Aorta (tissue), 5 donors: Measurements from ENCODE around the gene AAR2. TPM values are rescaled to one million over a fixed set of nuclear protein-coding genes. Genes with fewer than 3 reads are reported as not detected.
A peak's percentile ranks its signal among the peaks of the same experiment; 100 is the strongest.

Experiments used
- ATAC-seq: fragments of 200-7000 bp; cut with Tn5 transposase; one replicate; pipeline ENCODE4 v1.9.1; 2022; ENCODE audit warnings: moderate library complexity; ENCODE audit not compliant: low FRiP score
- DNase-seq, 2 donors: peaks; one replicate each; pipeline ENCODE4 v3.0.0-alpha.2; 2020
- H3K27ac ChIP-seq, 2 donors: one replicate each; pipeline ENCODE4 v1.5.1; 2013; ENCODE audit warnings: low read length in 2 of 2, mild to moderate bottlenecking in 2 of 2, moderate library complexity in 2 of 2, control low read depth in 1 of 2, inconsistent platforms in 1 of 2, low read depth in 1 of 2
- H3K27me3 ChIP-seq, 2 donors: one replicate each; pipeline ENCODE4 v1.6.1; 2013; ENCODE audit warnings: control low read depth in 1 of 2, low read length in 1 of 2, mild to moderate bottlenecking in 1 of 2, moderate library complexity in 1 of 2; ENCODE audit not compliant: insufficient read depth in 2 of 2, control insufficient read depth in 1 of 2
- H3K36me3 ChIP-seq, 2 donors: one replicate each; pipeline ENCODE4 v1.6.1; 2013; ENCODE audit warnings: control low read depth in 1 of 2, low read length in 1 of 2, mild to moderate bottlenecking in 1 of 2; ENCODE audit not compliant: insufficient read depth in 2 of 2, control insufficient read depth in 1 of 2
- H3K4me1 ChIP-seq, 2 donors: one replicate each; pipeline ENCODE4 v1.6.1; 2013; ENCODE audit warnings: low read length in 2 of 2, control low read depth in 1 of 2, mild to moderate bottlenecking in 1 of 2, moderate library complexity in 1 of 2; ENCODE audit not compliant: insufficient read depth in 2 of 2, control insufficient read depth in 1 of 2
- H3K4me3 ChIP-seq, 2 donors: one replicate each; pipeline ENCODE4 v1.5.1; 2013; ENCODE audit warnings: low read length in 2 of 2, control low read depth in 1 of 2, mild to moderate bottlenecking in 1 of 2
- H3K9me3 ChIP-seq: one replicate; pipeline ENCODE4 v1.6.1; 2013; ENCODE audit warnings: mild to moderate bottlenecking, low read length; ENCODE audit not compliant: control insufficient read depth
- WGBS, 2 donors: extraction: QIAGEN DNeasy Blood & Tissue Kit; methylation state at CpG; one replicate each; pipeline ENCODE4 v1.1.7; 2013; 5-methylcytosine and 5-hydroxymethylcytosine counted together
- intact Hi-C, 2 donors: fragments of 100-400 bp; cut with DNase I; formaldehyde crosslinking; loops; one replicate each; pipeline versions ENCODE4 v1.14.2 to v1.15.0; 2022
- polyA plus RNA-seq, 2 donors: library from polyadenylated mRNA; stranded (reverse); fragments of 200-250 nt; gene quantifications; one replicate each; pipeline ENCODE4 v1.2.3, GENCODE V29; 2013
- total RNA-seq, 2 donors: library from RNA; stranded (reverse); fragmentation: NEBNext Ultra II Directional; extraction: Animal tissue kit (Norgen Biotek cat#: 25700); gene quantifications; one replicate each; pipeline ENCODE4 v1.2.1, GENCODE V29; 2021
- donor health status: healthy with polysubstance abuse.
- donor health status: Bipolar disorder and iron deficiency.
- donor health status: DM: no; HTN: no; CAD: no.
- donor health status: DM: no; HTN: no; CAD: no.
- donor health status: DM: yes; HTN: yes; CAD: no.

AAR2 gene
- total and polyA plus RNA-seq, 4 donors, result 7.9 to 23.9 (median 19.7) TPM

- no peak for ATAC-seq
- H3K4me3 ChIP-seq, result no peak overlapping the region
- no peaks in the 10 kb centered on the region for H3K4me1 ChIP-seq
- peak in 1 of 2 donors; percentile 26 for DNase-seq
- WGBS, 2 donors, result 53 to 56% methylated on average over 5 of the region's 5 CpGs
- H3K9me3 ChIP-seq, result no peaks in the 10 kb centered on the region
- intact Hi-C loops, result no loop called here
- no peak overlapping the region for H3K27ac ChIP-seq
- no peaks in the 10 kb centered on the region for H3K27me3 ChIP-seq
- H3K36me3 ChIP-seq, result no peaks in the 10 kb centered on the region
Measured at GRCh38 chr20:36297656-36298055, 61.4 kb downstream of the AAR2 start.

- no peaks in the 10 kb centered on the region for H3K36me3 ChIP-seq
- WGBS, 2 donors, result 76 to 90% methylated on average over 3 of the region's 3 CpGs
- ATAC-seq, result no peak
- intact Hi-C loops, result no loop called here
- H3K4me3 ChIP-seq, result no peak overlapping the region
- H3K27me3 ChIP-seq, result no peaks in the 10 kb centered on the region
- H3K27ac ChIP-seq, result no peak overlapping the region
- no peak for DNase-seq
- no peaks in the 10 kb centered on the region for H3K4me1 ChIP-seq
- no peaks in the 10 kb centered on the region for H3K9me3 ChIP-seq
Measured at GRCh38 chr20:36298061-36298460, 61.8 kb downstream of the AAR2 start.

- no peak overlapping the region for H3K4me3 ChIP-seq
- H3K27me3 ChIP-seq, result no peaks in the 10 kb centered on the region
- intact Hi-C loops, result no loop called here
- 74 to 80% methylated on average over 11 of the region's 11 CpGs for WGBS, 2 donors
- ATAC-seq (no peak), DNase-seq (no peak)
- H3K4me1 ChIP-seq, result no peaks in the 10 kb centered on the region
- no peak overlapping the region for H3K27ac ChIP-seq
- H3K36me3 ChIP-seq, result no peaks in the 10 kb centered on the region
- no peaks in the 10 kb centered on the region for H3K9me3 ChIP-seq
Measured at GRCh38 chr20:36298795-36299339, 62.6 kb downstream of the AAR2 start.

GRCh38 chr20:36299459-36299858 is 63.2 kb downstream of the AAR2 start:
- no peak for ATAC-seq
- no peak for DNase-seq
- Histone ChIP-seq H3K36me3 (no peaks in the 10 kb centered on the region), H3K4me1 (no peaks in the 10 kb centered on the region), H3K4me3 (no peak overlapping the region), H3K9me3 (no peaks in the 10 kb centered on the region), H3K27ac (no peak overlapping the region), H3K27me3 (no peaks in the 10 kb centered on the region)
- WGBS, 2 donors, result 70 to 72% methylated on average over 4 of the region's 4 CpGs
- intact Hi-C loops, result no loop called here

DNA sequence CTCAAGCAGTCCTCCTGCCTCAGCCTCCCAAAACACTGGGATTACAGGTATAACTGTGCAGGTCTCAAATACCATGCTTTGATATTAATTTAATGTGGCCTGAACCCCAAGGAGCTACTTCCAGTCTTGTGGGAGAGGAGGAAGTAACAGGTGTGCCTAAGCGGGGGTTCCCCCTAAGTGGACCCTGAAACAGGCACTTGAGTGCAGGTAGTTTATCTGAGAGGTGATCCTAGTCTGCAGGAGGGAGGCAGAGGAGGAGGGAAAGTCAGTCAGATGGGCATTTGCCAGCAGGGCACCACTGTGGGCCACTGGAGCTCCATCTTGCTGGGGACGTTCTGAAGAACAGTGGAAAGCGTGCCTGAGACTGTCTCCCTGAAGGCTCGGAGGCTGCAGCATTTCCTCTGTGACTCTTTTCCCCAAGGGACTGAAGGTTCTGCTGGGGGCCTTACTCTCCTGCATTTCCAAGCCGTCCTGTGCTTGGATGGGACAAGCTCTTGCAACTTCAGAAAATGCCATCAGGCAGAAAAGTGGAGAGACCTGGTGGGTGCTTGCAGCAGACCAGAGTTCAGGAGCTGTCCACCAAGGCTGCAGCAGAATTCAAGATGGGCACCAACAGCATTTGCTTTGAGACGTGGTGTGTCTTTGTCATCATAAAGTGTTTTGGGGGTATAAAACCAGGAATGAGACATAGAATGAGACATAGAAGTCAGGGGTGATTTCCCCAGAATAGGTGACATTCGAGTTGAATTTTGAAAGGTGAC is 65.3 kb downstream of the AAR2 start:
- no peak overlapping the region for H3K4me3 ChIP-seq
- 52 to 56% methylated on average over 7 of the region's 7 CpGs for WGBS, 2 donors
- no peak for ATAC-seq
- DNase-seq, result no peak
- intact Hi-C loops, result no loop called here
- no peaks in the 10 kb centered on the region for H3K27me3 ChIP-seq
- no peaks in the 10 kb centered on the region for H3K4me1 ChIP-seq
- H3K27ac ChIP-seq, result no peak overlapping the region
- no peaks in the 10 kb centered on the region for H3K36me3 ChIP-seq
- H3K9me3 ChIP-seq, result no peaks in the 10 kb centered on the region

GRCh38 chr20:36303020-36303595 is 66.8 kb downstream of the AAR2 start:
- Histone ChIP-seq H3K27ac (no peak overlapping the region), H3K27me3 (no peaks in the 10 kb centered on the region), H3K36me3 (no peaks in the 10 kb centered on the region), H3K9me3 (no peaks in the 10 kb centered on the region), H3K4me3 (no peak overlapping the region), H3K4me1 (no peaks in the 10 kb centered on the region)
- intact Hi-C loops, result no loop called here
- WGBS, 2 donors, result 24 to 30% methylated on average over 14 of the region's 14 CpGs
- ATAC-seq, result no peak
- no peak for DNase-seq

GRCh38 chr20:36303831-36304230 is 67.6 kb downstream of the AAR2 start:
- intact Hi-C loops, result no loop called here
- no peaks in the 10 kb centered on the region for H3K4me1 ChIP-seq
- no peak overlapping the region for H3K4me3 ChIP-seq
- DNase-seq (no peak), ATAC-seq (no peak)
- WGBS, 2 donors, result 49 to 53% methylated on average over 1 of the region's 1 CpG
- H3K9me3 ChIP-seq, result no peaks in the 10 kb centered on the region
- H3K27me3 ChIP-seq, result no peaks in the 10 kb centered on the region
- no peaks in the 10 kb centered on the region for H3K36me3 ChIP-seq
- H3K27ac ChIP-seq, result no peak overlapping the region

DNA sequence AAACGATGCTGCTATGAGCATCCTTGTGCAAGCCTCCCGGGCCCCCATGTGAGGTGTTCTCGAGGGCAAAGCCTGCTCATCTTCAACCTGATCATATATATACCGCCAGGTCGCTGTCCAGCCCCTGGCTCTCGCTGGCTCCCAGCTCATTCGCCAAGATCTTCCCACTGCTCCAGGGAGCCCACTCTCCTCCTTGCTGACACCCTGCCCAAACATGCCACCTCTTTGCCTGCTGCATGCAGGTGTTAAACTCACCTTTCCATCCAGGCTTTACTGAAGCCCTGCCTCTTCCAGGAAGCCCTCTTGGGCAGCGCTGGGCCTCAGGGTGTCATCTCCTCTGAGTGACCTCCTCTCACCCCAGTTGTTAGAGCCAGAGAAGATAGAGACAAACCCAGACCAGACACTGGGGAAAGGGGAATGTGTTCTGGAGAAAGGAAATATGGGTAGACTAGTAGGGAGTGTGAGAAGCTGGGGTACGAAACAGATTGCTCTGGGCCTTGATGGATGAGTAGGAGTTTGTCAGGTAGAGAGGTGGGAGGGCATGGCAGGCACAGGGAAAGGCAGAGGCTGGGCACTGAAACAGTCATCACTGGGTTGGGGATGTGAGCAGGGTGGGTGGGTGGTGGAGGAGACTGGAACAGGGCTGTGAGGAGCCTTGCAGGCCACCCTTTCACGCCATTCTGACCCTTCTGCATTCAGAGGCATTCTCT is 68.7 kb downstream of the AAR2 start:
- H3K36me3 ChIP-seq, result no peaks in the 10 kb centered on the region
- intact Hi-C loops, result no loop called here
- no peaks in the 10 kb centered on the region for H3K27me3 ChIP-seq
- no peak overlapping the region for H3K4me3 ChIP-seq
- no peaks in the 10 kb centered on the region for H3K9me3 ChIP-seq
- ATAC-seq, result no peak
- no peak for DNase-seq
- no peaks in the 10 kb centered on the region for H3K4me1 ChIP-seq
- H3K27ac ChIP-seq, result no peak overlapping the region
- 31 to 42% methylated on average over 10 of the region's 10 CpGs for WGBS, 2 donors
